Tibial nerve (tissue), 4 donors: Measurements from ENCODE around the gene MBNL2. TPM values are rescaled to one million over a fixed set of nuclear protein-coding genes. Genes with fewer than 3 reads are reported as not detected.

ENCODE experiments used
- DNase-seq, 2 donors: peaks; one replicate each; pipeline ENCODE4 v3.0.0-alpha.2; 2019; ENCODE audit warnings: low spot score in 2 of 2
- H3K27ac ChIP-seq, 4 donors: fragments of 200-600 bp; sonication (generic) in 3 of 4; one replicate each; pipeline ENCODE4 v1.5.1; 2017 to 2019; ENCODE audit warnings: mild to moderate bottlenecking in 1 of 4
- H3K27me3 ChIP-seq, 2 donors: fragments of 200-600 bp; sonication (generic) in 1 of 2; one replicate each; pipeline versions ENCODE4 v1.5.1 to v1.6.0; 2017 to 2019
- H3K36me3 ChIP-seq, 3 donors: fragments of 200-600 bp; sonication (generic); one replicate each; pipeline ENCODE4 v1.5.1; 2018 to 2019
- H3K4me1 ChIP-seq, 4 donors: fragments of 200-600 bp; sonication (generic) in 3 of 4; one replicate each; pipeline ENCODE4 v1.5.1; 2017 to 2019
- H3K4me3 ChIP-seq, 4 donors: fragments of 200-600 bp; sonication (generic) in 3 of 4; one replicate each; pipeline ENCODE4 v1.5.1; 2017 to 2019; ENCODE audit warnings: mild to moderate bottlenecking in 1 of 4, moderate library complexity in 1 of 4
- H3K9me3 ChIP-seq, 4 donors: fragments of 200-600 bp; sonication (generic) in 3 of 4; one replicate each; pipeline ENCODE4 v1.5.1; 2017 to 2019
- CTCF ChIP-seq, 5 experiments: fragments of 200-600 bp in 3 of 5; fragments of 450-650 bp in 2 of 5; sonication (generic) in 3 of 5; IDR thresholded peaks; one replicate each; pipeline ENCODE4 v1.5.1; 2016 to 2019; ENCODE audit warnings: antibody characterized with exemption in 5 of 5, mild to moderate bottlenecking in 3 of 5, moderate library complexity in 2 of 5
- EP300 ChIP-seq, 2 donors: sonication (generic); formaldehyde crosslinking; IDR thresholded peaks; one replicate each; pipeline ENCODE4 v1.6.1; 2017; ENCODE audit warnings: antibody characterized with exemption in 2 of 2, mild to moderate bottlenecking in 1 of 2
- POLR2A ChIP-seq, 2 donors: fragments of 450-650 bp; IDR thresholded peaks; one replicate each; pipeline ENCODE4 v1.6.1; 2017; ENCODE audit warnings: antibody characterized with exemption in 2 of 2, mild to moderate bottlenecking in 2 of 2, moderate library complexity in 2 of 2
- WGBS, 2 donors: methylation state at CpG; one replicate each; pipeline ENCODE4 v1.1.5; 2018; 5-methylcytosine and 5-hydroxymethylcytosine counted together
- total RNA-seq, 4 donors: library from RNA; depleted of rRNA; stranded (reverse); fragments of >200 nt; gene quantifications; one replicate each; pipeline ENCODE4 v1.1.0, GENCODE V29; 2016

Gene MBNL2
- total RNA-seq, 4 donors from 2014 or later = 87.9 to 126 (median 95.5) TPM

- Histone ChIP-seq H3K9me3 (no peaks in the 10 kb centered on the region), H3K27ac (peak overlapping the region in 2 of 4 donors; percentile 70 to 78), H3K4me3 (no peak overlapping the region), H3K4me1 (peaks cover 0 to 99% (median 55%) of the 10 kb centered on the region in 4 donors), H3K27me3 (no peaks in the 10 kb centered on the region), H3K36me3 (peaks cover 0 to 12% (median 0%) of the 10 kb centered on the region in 3 donors)
- TF ChIP-seq POLR2A (IDR thresholded peaks at IDR 0.05) (no peak), EP300 (IDR thresholded peaks at IDR 0.05) (no peak), CTCF (IDR thresholded peaks at IDR 0.05) (no peak)
- WGBS, 2 donors = 49 to 54% methylated on average over 4 of the region's 4 CpGs
- DNase-seq = no peak
Measured at GRCh38 chr13:97280478-97280877, 58.3 kb downstream of the MBNL2 start.

GRCh38 chr13:97281028-97281427, 58.9 kb downstream of the MBNL2 start:
- Histone ChIP-seq H3K36me3 (peaks cover 0 to 8% (median 0%) of the 10 kb centered on the region in 3 donors), H3K9me3 (no peaks in the 10 kb centered on the region), H3K27ac (peak overlapping the region in 2 of 4 donors; percentile 70 to 78), H3K4me3 (no peak overlapping the region), H3K27me3 (no peaks in the 10 kb centered on the region), H3K4me1 (peaks cover 0 to 98% (median 52%) of the 10 kb centered on the region in 4 donors)
- no peak for TF ChIP-seq CTCF (IDR thresholded peaks at IDR 0.05)
- no peak for TF ChIP-seq EP300 (IDR thresholded peaks at IDR 0.05)
- TF ChIP-seq POLR2A (IDR thresholded peaks at IDR 0.05) = no peak
- no peak for DNase-seq

GRCh38 chr13:97282705-97283104, 60.6 kb downstream of the MBNL2 start:
- Histone ChIP-seq H3K36me3 (no peaks in the 10 kb centered on the region), H3K9me3 (no peaks in the 10 kb centered on the region), H3K4me3 (no peak overlapping the region), H3K4me1 (peaks cover 0 to 89% (median 44%) of the 10 kb centered on the region in 4 donors), H3K27ac (peak overlapping the region in 2 of 4 donors; percentile 1 to 16), H3K27me3 (no peaks in the 10 kb centered on the region)
- 40 to 54% methylated on average over 4 of the region's 4 CpGs for WGBS, 2 donors
- TF ChIP-seq CTCF (IDR thresholded peaks at IDR 0.05) (no peak), POLR2A (IDR thresholded peaks at IDR 0.05) (no peak), EP300 (IDR thresholded peaks at IDR 0.05) (no peak)
- DNase-seq = no peak

- peak overlapping the region in 2 of 4 donors; percentile 1 to 16 for H3K27ac ChIP-seq
- H3K4me3 ChIP-seq = no peak overlapping the region
Measured at GRCh38 chr13:97283888-97284287, 61.8 kb downstream of the MBNL2 start.

GRCh38 chr13:97284558-97284957, 62.4 kb downstream of the MBNL2 start:
- DNase-seq = no peak
- Histone ChIP-seq H3K27me3 (no peaks in the 10 kb centered on the region), H3K36me3 (no peaks in the 10 kb centered on the region), H3K4me3 (no peak overlapping the region), H3K9me3 (no peaks in the 10 kb centered on the region), H3K27ac (peak overlapping the region in 2 of 4 donors; percentile 1 to 16), H3K4me1 (peaks cover 0 to 87% (median 33%) of the 10 kb centered on the region in 4 donors)
- WGBS, 2 donors = 61 to 63% methylated on average over 3 of the region's 3 CpGs
- TF ChIP-seq EP300 (IDR thresholded peaks at IDR 0.05) (peak in 1 of 2 donors; percentile 43), CTCF (IDR thresholded peaks at IDR 0.05) (no peak)

More at GRCh38 chr13:97283888-97284287, 61.8 kb downstream of the MBNL2 start:
- H3K4me1 ChIP-seq = peaks cover 0 to 89% (median 36%) of the 10 kb centered on the region in 4 donors
- no peaks in the 10 kb centered on the region for H3K9me3 ChIP-seq
- no peak for DNase-seq
- H3K27me3 ChIP-seq = no peaks in the 10 kb centered on the region
- TF ChIP-seq CTCF (IDR thresholded peaks at IDR 0.05) (no peak), EP300 (IDR thresholded peaks at IDR 0.05) (no peak), POLR2A (IDR thresholded peaks at IDR 0.05) (no peak)
- WGBS, 2 donors = 81 to 88% methylated on average over 2 of the region's 2 CpGs
- H3K36me3 ChIP-seq = no peaks in the 10 kb centered on the region
